SK-N-SH treated with all-trans-retinoic acid at 6 μM for 48 hours (cell line): ENCODE results near the gene CRYBB2.

Experiments
- ARNTL ChIP-seq: fragments of 450-650 bp; formaldehyde crosslinking; IDR thresholded peaks from 2 replicates; pipeline ENCODE4 v1.5.0; 2020; ENCODE audit warnings: low read depth, mild to moderate bottlenecking, moderate library complexity, borderline replicate concordance
- BACH2 ChIP-seq: fragments of 250-450 bp; sonication (Bioruptor Pico); IDR thresholded peaks from 2 replicates; pipeline ENCODE4 v1.9.0; 2021; ENCODE audit warnings: mild to moderate bottlenecking, borderline replicate concordance
- GLIS3 ChIP-seq: fragments of 250-450 bp; sonication (Bioruptor Pico); IDR thresholded peaks from 2 replicates; pipeline ENCODE4 v1.5.0; 2020; ENCODE audit warnings: mild to moderate bottlenecking, moderate library complexity
- OSR1 ChIP-seq: fragments of 250-450 bp; sonication (Bioruptor Pico); IDR thresholded peaks from 2 replicates; pipeline ENCODE4 v1.8.0; 2022; ENCODE audit warnings: moderate library complexity, mild to moderate bottlenecking, inconsistent platforms
- SNAI2 ChIP-seq: fragments of 250-450 bp; sonication (Bioruptor Pico); IDR thresholded peaks from 2 replicates; pipeline ENCODE4 v1.5.0; 2020; ENCODE audit warnings: mild to moderate bottlenecking, moderate library complexity
- TOX ChIP-seq: fragments of 250-450 bp; sonication (Bioruptor Pico); IDR thresholded peaks from 2 replicates; pipeline ENCODE4 v1.8.0; 2021; ENCODE audit warnings: mild to moderate bottlenecking, moderate library complexity, borderline replicate concordance
- ZFP3 ChIP-seq: fragments of 250-450 bp; sonication (Bioruptor Pico); IDR thresholded peaks from 2 replicates; pipeline ENCODE4 v1.5.0; 2020; ENCODE audit warnings: mild to moderate bottlenecking, moderate library complexity
- ZFP30 ChIP-seq: fragments of 450-650 bp; formaldehyde crosslinking; IDR thresholded peaks from 2 replicates; pipeline ENCODE4 v1.5.0; 2022; ENCODE audit warnings: mild to moderate bottlenecking, moderate library complexity
- ZNF565 ChIP-seq: fragments of 450-650 bp; formaldehyde crosslinking; conservative IDR thresholded peaks from 2 replicates; pipeline ENCODE4 v1.5.0; 2020; ENCODE audit warnings: low read depth, mild to moderate bottlenecking, moderate library complexity
- ZNF8 ChIP-seq: fragments of 450-650 bp; formaldehyde crosslinking; IDR thresholded peaks from 2 replicates; pipeline ENCODE4 v1.5.0; 2020; ENCODE audit warnings: mild to moderate bottlenecking, moderate library complexity
- TF ChIP-seq, protein P1 (sequence below): fragments of 250-450 bp; sonication (Bioruptor Pico); IDR thresholded peaks from 2 replicates; pipeline ENCODE4 v1.8.0; 2020; ENCODE audit warnings: mild to moderate bottlenecking, moderate library complexity, borderline replicate concordance
- TF ChIP-seq, protein P2 (sequence below): fragments of 250-450 bp; sonication (Bioruptor Pico); IDR thresholded peaks from 2 replicates; pipeline ENCODE4 v1.5.0; 2020; ENCODE audit warnings: mild to moderate bottlenecking, moderate library complexity

DNA sequence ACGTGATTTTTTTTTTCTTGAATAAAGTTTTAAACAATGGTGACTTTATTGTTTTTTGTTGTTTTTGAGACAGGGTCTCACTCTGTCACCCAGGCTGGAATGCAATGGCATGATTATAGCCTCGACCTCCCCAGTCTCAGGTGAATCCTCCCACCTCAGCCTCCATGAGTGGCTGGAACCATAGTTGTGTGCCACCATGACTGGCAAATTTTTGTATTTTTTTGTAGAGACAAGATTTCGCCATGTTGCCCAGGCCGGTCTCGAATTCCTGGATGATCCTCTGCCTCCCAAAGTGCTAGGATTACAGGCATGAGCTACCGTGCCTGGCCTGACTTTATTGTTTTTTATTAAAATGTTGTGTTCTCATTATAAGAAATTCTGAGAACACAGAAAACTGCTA is 32.0 kb upstream of the CRYBB2 start:
- TF ChIP-seq OSR1 (CRISPR knock-in tag) (no peak), GLIS3 (CRISPR knock-in tag) (no peak), ZNF565 (no peak), TOX (CRISPR knock-in tag) (no peak), ZNF8 (CRISPR knock-in tag) (no peak), ZFP3 (CRISPR knock-in tag) (no peak), ZFP30 (CRISPR knock-in tag) (no peak), BACH2 (CRISPR knock-in tag) (no peak), ARNTL (no peak), SNAI2 (no peak)
- TF ChIP-seq, protein P1, sequence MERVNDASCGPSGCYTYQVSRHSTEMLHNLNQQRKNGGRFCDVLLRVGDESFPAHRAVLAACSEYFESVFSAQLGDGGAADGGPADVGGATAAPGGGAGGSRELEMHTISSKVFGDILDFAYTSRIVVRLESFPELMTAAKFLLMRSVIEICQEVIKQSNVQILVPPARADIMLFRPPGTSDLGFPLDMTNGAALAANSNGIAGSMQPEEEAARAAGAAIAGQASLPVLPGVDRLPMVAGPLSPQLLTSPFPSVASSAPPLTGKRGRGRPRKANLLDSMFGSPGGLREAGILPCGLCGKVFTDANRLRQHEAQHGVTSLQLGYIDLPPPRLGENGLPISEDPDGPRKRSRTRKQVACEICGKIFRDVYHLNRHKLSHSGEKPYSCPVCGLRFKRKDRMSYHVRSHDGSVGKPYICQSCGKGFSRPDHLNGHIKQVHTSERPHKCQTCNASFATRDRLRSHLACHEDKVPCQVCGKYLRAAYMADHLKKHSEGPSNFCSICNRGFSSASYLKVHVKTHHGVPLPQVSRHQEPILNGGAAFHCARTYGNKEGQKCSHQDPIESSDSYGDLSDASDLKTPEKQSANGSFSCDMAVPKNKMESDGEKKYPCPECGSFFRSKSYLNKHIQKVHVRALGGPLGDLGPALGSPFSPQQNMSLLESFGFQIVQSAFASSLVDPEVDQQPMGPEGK (CRISPR knock-in tag) = no peak
- TF ChIP-seq, protein P2, sequence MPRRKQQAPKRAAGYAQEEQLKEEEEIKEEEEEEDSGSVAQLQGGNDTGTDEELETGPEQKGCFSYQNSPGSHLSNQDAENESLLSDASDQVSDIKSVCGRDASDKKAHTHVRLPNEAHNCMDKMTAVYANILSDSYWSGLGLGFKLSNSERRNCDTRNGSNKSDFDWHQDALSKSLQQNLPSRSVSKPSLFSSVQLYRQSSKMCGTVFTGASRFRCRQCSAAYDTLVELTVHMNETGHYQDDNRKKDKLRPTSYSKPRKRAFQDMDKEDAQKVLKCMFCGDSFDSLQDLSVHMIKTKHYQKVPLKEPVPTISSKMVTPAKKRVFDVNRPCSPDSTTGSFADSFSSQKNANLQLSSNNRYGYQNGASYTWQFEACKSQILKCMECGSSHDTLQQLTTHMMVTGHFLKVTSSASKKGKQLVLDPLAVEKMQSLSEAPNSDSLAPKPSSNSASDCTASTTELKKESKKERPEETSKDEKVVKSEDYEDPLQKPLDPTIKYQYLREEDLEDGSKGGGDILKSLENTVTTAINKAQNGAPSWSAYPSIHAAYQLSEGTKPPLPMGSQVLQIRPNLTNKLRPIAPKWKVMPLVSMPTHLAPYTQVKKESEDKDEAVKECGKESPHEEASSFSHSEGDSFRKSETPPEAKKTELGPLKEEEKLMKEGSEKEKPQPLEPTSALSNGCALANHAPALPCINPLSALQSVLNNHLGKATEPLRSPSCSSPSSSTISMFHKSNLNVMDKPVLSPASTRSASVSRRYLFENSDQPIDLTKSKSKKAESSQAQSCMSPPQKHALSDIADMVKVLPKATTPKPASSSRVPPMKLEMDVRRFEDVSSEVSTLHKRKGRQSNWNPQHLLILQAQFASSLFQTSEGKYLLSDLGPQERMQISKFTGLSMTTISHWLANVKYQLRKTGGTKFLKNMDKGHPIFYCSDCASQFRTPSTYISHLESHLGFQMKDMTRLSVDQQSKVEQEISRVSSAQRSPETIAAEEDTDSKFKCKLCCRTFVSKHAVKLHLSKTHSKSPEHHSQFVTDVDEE (CRISPR knock-in tag) = no peak
